OCI-M1 (cell line): ENCODE data around the gene RRP15.

Experiments
- DNase-seq: peaks from one replicate; lab custom pipeline; 2025; lab: John Stamatoyannopoulos, UW

RRP15 gene

DNA sequence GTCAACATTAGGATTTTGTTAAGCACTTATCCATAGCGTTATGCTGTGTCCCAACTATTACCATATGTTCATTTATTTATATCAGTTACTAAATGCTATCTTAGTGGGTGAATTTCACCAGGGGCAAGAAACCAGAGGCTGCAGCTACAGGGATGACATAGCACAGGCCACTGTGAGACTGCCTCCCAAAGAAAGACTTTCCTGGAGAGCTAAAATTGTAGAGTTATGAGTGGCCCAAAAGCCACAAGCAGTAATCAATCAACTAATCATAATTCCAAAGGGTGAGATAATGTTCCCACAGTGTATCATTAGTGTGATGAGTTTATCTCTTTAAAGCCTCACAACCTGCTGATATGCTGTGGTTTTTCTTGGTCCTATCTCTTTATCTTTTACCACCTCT, 56.2 kb downstream of the RRP15 start:
- no peak for DNase-seq

DNA sequence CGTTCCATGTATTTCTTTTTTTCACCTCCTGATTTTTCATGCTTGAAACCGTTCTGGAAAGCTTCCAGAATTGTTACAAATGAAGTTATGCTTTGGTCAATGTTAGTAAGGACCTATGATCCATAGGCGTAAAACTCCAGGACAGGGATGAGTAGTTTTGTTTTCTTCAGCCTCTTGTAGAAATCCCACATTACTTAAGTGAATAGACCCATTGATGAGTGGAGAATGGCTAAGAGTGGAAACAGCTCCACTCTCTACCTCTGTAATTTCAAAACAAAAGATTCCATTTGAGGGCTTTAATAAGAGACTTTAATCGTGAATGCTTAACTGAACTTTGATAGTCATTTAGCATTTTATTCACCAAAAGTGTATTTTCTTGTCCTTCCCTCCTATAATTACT, 57.0 kb downstream of the RRP15 start:
- no peak for DNase-seq

DNA sequence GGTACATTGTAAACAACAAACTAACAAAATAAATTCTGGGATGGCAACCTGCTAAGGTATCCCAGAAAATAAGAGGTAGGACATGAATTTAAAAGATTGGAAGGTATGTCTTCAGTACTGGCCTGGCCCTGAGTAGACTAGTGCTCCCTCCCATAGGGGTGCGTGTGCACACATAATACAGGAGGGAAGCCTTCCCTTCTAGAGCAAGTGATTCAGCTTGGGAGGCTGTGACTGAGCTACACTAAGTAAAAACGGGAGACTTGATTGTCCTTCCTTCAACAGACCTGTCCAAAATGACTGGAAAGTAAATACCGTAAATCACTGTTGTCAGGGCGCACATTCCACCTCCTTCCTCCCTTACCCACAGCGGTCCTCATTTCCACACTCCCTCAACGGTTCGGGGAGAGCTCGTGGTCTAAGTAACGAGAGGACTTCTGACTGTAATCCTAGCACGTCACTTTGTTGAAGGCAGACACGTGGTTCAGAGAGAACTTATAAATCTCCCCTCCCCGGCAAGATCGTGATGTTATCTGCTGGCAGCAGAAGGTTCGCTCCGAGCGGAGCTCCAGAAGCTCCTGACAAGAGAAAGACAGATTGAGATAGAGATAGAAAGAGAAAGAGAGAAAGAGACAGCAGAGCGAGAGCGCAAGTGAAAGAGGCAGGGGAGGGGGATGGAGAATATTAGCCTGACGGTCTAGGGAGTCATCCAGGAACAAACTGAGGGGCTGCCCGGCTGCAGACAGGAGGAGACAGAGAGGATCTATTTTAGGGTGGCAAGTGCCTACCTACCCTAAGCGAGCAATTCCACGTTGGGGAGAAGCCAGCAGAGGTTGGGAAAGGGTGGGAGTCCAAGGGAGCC, 60.0 kb downstream of the RRP15 start, which contains the start of gene TGFB2:
TGFB2 (plus strand) TSS at position 523 of the 859 bp plus-strand sequence. CDS start 1,366 bp downstream, outside the sequence.
- DNase-seq, result peak; percentile 79

DNA sequence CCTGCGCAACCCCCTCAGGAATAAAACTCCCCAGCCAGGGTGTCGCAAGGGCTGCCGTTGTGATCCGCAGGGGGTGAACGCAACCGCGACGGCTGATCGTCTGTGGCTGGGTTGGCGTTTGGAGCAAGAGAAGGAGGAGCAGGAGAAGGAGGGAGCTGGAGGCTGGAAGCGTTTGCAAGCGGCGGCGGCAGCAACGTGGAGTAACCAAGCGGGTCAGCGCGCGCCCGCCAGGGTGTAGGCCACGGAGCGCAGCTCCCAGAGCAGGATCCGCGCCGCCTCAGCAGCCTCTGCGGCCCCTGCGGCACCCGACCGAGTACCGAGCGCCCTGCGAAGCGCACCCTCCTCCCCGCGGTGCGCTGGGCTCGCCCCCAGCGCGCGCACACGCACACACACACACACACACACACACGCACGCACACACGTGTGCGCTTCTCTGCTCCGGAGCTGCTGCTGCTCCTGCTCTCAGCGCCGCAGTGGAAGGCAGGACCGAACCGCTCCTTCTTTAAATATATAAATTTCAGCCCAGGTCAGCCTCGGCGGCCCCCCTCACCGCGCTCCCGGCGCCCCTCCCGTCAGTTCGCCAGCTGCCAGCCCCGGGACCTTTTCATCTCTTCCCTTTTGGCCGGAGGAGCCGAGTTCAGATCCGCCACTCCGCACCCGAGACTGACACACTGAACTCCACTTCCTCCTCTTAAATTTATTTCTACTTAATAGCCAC, 60.7 kb downstream of the RRP15 start:
- peak; percentile 50 for DNase-seq

DNA sequence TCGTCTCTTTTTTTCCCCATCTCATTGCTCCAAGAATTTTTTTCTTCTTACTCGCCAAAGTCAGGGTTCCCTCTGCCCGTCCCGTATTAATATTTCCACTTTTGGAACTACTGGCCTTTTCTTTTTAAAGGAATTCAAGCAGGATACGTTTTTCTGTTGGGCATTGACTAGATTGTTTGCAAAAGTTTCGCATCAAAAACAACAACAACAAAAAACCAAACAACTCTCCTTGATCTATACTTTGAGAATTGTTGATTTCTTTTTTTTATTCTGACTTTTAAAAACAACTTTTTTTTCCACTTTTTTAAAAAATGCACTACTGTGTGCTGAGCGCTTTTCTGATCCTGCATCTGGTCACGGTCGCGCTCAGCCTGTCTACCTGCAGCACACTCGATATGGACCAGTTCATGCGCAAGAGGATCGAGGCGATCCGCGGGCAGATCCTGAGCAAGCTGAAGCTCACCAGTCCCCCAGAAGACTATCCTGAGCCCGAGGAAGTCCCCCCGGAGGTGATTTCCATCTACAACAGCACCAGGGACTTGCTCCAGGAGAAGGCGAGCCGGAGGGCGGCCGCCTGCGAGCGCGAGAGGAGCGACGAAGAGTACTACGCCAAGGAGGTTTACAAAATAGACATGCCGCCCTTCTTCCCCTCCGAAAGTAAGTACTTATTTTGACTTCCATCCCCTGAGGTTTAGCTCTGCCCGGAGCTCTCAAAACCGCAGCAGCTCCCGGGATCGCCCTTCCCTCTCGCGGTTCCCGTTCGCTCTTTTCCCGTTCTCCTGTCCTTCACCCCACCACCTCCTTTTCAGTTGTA, 61.5 kb downstream of the RRP15 start:
- DNase-seq, result no peak

DNA sequence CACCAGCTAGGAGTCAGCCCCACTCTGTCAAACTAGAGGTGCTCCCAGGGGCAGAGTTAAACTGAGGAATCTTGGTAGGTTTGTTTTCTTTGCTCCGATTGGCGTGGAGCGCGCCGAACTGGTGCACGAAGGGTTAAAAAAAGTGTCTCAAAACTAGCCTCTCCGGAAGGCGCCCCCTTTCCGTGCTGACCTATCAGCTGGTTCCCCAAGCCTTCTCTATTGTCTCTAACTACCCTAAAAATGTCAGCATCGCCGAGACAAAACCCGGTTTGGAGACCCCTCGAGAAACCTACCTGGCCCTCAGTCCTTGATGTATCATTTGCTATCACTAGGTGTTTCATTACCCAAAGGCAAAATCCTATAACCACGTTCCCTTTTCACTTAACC, 62.2 kb downstream of the RRP15 start:
- no peak for DNase-seq

DNA sequence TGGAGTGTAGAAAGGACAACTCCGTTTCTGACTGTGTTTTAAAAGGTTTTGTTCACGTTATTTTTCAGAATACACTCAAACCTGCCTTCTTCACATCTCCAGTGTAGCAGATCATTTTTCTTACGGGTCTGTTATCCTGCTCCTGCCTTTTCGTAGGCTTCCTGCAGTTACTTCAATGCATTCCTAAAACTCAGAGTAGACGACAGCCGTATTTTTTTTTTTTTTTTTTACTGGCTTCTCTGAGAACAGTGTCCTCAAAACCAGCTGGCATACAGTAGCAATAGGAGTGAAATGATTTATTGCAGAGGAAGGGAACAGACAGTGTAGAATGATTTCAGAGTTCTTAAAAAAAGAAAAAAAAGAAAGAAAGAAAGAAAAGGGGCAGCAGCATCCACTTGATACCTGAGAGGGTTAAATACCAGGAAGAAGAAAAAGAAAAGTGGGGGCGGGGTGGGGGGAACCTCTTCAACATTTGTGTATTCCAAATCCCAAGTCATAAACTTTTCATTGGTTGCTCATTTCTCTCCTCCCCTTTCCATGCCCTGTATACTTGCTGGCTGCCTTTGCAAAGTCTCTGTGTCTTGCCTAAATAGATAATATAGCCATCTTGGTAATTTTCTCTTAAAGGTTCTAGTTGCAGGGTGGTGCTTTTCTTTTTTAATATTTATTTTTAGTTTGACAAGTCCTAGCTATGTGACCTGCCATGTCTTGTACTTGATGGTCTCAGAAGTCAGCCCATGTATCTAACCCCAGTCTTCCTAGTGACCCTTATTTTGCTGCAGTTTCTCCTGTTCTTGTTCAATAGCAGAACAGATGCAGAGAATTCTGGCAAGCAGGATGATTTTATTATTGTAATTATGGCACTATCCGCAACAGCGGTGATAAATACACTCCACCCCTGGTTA, 62.9 kb downstream of the RRP15 start:
- DNase-seq, result no peak

DNA sequence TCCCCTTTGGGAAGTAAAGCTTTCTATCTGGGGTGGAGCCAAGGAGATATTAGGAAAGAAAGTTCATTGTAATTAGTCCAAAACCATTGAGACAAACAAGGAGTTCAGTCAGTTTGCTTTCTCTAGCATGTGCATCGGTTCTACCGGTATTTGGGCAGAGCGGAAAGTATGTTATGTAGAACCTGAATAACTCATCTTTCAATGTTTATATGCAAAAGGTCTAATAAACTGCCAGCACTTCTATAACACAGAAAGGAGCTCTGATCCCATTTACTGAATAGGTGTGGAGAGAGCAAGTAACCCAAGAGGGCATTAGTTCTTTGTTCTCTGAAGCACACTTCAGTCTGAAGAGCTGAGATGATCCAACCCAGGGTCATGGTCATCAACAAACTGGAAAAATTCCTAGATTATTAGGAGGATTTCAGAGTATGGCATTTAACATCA, 63.6 kb downstream of the RRP15 start:
- no peak for DNase-seq

DNA sequence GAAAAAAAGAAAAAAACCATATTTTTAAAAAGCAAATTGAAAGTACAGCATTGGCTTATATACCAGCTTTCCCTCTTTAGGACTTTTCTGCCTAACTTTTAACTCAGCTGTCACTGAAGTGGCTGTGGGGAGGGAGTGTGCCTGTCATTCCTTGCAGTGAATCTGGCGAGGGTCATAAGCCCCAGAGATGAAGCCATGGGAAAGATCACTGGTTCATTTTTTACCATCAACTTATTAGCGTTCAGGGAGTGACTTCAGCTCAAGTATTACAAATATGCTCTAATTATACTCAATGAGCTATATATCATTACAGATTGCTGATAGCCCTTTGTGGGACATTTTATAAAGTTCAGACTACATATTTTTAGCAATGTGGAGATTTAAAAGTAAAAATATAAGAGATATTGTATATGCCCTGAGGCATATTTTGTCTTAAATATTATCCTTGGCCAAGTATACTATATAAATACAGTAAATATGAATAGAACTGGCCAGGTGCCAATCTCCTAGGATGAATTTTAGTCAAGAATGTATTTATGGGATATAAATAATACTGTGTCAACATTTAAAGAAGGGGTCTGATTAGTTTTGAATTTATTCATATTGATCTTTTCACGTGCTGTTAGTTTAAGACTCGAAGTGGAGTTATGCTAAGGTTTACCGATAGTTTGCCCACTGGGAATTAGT, 64.4 kb downstream of the RRP15 start:
- DNase-seq, result no peak

DNA sequence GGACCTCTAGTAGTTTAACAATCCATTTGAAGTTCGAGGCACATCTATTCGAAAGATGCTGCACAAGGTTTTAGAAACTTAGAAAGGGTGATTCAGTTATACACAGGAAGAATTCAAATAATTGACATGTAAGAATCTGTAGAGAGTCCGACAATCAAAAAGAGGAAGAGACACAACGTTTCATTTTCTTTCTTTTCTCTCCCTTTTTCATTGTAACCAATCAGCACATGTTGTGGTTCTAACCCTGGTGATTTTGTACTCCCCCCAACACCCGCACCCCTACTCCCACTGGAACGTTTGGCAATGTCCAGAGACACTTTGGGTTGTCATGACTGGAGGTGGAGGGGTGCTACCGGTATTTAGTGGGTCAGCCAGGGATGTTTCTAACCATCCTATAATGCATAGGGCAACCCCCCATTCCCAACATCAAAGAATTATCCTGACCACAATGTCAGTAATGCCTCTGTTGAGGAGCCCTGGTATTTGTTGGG, 65.0 kb downstream of the RRP15 start:
- peak; percentile 15 for DNase-seq

DNA sequence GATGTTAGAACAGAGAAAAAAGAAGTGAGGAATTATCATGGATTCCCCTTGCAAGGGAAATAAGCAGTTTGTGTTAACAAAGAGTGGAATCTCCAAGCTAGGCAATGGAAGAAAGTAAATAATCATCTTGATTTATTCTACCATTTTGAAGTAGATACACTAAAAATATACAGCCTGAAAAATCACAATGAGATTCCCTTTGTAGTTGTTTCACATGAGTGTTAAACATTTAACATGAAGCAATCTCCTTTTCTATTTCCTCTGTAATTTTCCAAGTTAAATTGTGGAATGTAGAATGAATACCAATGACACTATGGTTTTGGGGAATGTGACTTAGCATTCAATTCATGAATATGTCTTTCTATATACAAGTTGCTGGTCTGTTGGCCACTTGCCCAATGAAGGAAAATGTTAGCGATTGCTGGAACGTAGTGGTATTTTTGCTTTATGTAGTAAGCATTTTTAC, 65.7 kb downstream of the RRP15 start:
- DNase-seq, result no peak

DNA sequence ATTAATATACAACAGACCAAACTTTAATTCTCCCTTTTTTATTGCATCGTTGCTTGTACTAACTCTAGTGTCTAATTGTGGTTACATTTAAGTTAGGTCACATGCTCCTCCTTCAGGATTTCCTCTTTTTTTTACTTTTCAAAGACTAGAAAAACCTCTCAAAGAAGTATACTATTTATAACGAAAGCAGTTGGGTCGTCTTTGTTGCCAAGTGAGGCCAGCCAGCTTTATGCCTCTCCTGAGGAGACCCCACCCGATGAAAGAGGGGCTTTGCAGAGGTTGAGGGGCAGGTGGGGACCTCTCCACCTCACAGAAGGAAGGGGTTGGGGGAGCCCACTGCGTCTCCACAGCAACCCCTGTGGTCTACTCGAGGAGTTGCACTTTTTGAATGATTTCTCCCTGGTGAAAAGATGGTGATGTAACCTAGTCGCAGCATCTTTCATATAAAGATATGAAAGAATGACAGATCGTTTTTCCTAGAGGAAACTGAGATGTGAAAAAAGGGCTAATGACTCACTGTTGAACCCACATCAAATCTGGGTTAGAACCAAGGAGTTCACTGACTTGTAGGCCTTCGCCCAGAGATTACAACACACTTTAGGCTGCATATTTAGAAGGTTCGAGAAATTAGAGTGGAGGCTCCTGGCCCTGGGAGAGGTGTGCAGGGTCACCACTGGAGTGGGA, 66.4 kb downstream of the RRP15 start:
- DNase-seq, result peak; percentile 73

DNA sequence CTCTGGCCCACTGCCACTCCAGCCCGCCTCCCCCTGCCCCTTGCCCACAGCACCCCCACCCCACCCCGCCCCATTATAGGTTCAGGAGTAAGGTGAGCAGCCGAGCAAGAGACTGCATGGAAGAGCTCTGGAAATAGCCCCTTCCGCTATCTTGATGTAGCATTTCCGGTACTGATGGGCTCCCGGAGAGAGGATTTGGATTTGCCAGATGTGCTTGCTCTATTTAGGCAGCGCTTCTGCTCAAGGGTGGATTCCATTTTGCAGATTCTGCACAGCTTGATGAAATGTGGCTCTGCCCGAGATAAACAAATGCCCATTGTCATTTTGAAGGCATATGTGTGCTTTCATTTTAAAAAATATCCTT, 67.0 kb downstream of the RRP15 start:
- DNase-seq, result no peak

DNA sequence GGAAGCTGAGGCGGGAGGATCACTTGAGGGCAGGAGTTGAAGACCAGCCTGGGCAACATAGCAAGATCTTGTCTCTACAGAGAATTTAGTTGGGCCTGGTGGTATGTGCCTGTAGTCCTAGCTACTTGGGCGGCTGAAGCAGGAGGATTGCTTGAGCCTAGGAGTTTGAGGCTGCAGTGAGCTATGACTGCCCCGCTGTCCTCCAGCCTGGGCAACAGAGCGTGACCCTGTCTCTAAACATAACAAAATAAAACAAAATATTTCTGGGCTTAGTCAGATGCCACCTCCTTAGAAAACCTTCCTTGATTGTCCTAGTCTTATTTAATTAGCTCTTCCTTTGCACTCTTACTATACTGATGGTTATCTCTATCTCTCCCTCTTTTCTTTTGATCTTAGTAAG, 68.6 kb downstream of the RRP15 start:
- no peak for DNase-seq

DNA sequence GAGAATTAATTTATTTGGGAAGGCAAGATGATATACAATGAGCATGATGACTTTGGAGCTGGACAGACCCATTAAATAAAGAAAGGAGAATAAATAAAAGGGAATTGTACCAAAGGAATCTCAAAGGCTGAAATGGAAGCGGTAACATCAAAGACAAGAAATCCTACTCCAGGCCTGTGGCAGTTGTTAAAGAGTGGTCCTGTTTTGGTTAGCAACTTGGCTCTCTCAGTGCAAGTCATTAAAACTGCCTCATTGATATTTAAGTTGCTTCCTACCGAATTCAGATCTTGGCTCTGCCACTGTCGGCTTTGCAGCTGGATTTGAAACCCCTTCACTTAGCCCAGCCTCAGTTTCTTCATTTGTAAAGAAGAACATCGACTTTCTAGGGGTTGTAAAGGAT, 70.2 kb downstream of the RRP15 start:
- no peak for DNase-seq

DNA sequence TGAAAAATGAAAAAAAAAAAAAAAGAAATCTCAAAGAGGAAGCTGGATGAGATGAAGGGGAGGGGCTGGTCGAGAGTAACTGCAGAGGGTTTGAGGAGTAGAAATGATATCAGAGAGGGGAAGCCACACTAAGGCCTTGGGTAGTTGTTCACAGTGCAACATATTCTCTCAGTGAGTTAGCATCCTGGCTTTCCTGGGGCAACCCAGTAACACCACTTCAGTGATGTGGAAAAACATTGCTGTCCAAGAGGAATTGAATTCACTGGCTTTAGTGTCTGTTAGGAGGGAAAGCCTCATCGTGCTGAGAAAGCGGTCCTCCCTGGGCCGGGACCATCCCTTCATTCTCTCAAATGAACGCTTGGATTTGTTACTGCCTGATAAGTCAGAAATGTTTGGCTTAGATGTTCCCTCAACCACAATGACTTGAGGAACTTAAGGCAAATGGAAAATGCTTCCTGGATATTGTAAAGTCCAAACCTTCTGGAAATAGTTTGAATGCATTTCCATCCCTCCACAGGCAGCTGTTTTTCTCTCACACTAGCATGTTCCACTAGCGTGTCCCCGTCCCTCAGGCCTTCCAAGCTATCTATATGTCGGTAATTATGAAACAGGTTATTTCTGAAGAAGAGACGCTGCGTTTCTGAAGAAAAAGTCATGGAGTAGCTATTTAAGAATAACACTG, 72.3 kb downstream of the RRP15 start:
- peak; percentile 76 for DNase-seq

DNA sequence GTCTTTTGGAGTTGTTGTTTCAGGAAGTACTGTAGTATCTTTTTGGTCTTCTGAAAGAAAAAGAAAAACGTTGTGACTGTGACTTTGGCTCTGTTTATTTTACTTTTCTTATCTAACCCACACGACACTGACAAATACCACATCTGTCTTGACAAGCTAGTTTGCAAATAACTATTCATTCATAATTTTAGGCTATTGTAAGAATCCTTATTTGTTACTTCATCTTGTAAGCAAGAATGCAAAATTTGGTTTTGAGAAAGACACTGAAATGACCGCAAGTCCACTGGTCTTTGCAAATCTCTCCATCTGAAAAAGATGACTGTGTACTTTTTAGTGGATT, 72.8 kb downstream of the RRP15 start:
- no peak for DNase-seq

DNA sequence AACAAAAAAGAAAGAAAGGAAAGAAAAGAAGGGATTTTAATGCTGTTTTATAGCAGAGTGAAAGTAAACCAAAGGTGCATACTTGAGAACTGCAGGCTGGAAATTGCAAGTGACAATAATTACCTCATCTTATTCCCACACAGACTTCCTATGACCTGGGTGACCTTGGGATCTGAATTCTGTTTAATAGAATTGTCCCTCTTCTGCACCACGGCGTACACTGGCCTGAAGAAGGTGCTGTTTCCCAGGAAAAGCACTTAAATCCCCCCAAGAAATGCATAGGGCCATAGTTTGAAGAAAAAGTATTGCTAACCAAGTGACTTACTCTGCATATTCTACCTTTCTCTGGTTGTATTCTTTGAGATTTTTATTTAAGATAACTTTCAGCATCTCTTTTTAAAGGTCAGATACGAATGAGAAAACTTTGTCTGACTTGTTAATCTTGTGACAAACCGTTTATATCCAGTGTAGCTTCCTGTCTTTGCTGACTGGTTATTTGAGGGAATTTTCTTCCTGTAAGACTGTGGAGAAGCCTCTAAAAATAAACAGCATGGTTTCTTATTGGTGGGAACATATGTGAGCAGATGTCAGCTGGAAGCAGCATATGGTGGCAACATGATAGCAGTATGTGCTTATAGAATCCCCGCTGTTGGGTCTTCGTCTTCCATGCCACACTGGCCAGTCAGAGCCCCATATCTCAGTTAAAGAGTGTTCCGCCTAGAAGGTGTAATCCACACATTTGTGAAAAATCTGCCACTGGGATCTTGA, 76.4 kb downstream of the RRP15 start:
- DNase-seq, result peak; percentile 44
